DMS153 (cell line): ENCODE measurements around the gene CDC42EP1.
A peak's percentile ranks its signal among the peaks of the same experiment; 100 is the strongest.

Experiments
- DNase-seq: peaks from one replicate; lab custom pipeline; 2025; lab: John Stamatoyannopoulos, UW

The CDC42EP1 gene

DNA sequence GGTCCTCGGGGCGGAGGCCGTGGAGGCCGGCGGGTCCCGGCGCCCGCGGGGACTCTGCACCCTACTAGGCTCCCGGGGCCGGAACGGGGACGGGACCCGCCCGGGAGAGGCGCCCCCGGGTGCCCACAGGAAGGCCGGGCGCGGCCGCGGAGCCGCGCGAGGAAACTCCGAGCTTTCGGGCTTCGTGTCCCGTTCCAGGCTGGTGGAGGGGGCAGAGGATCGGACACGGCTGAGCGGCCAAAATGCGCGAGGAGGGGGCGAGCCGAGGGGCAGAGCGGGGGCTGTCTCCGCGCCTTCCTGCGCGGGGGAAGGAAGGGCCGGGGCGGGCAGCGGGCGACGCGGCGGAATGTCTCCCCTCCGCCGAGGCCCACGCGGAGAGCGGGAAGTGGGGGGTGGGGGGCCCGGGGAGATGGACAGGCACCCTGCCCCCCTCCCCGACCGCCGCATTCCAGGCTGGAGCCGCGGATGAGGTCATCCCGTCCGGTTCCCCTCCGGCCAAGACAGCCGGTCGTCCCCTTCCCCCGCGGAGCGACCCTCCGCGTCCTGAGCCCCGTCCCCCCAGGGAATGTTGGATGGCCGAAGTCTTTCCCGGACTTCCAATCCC, 430 bp downstream of the CDC42EP1 start:
- no peak for DNase-seq

DNA sequence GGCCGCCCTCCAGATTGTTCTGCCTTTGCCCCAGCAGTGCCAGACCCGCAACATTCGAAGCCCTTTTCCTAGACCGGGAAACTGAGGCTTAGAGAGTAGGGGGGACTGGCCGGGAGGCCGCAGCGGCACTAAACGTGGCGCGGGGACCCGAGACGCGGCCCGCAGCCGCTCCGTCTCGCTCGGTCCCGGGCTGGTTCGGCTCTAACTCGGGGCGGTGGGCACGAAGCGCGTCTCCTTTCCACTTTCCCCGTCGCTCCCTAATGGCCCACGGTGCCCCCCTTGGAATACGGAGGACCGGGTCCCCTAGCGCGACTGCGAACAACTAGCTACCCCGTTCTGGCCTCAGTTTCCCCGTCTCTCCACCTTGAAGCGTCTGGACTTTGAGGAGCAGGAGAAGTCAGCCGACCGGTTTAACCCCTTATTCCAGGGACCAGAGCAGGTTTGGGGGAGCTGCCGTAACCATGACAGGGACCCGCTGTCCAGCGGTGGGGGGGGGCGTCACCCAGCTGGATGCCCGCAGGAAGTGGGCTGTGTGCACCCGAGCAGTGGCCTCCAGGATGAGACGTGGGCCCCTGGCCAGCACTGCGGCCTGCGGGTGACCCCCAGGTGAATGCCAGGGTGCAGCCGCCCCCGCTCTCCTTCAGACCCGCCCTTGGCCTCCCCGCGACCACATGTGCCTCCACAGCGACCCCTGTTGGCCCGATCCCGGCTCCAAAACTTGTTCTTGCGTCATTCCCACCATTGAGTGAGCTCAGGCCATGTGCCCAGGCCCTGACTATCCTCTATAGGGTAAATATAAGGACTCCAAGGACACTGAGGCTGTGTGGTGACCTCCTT, 1.1 kb downstream of the CDC42EP1 start:
- DNase-seq, result no peak

DNA sequence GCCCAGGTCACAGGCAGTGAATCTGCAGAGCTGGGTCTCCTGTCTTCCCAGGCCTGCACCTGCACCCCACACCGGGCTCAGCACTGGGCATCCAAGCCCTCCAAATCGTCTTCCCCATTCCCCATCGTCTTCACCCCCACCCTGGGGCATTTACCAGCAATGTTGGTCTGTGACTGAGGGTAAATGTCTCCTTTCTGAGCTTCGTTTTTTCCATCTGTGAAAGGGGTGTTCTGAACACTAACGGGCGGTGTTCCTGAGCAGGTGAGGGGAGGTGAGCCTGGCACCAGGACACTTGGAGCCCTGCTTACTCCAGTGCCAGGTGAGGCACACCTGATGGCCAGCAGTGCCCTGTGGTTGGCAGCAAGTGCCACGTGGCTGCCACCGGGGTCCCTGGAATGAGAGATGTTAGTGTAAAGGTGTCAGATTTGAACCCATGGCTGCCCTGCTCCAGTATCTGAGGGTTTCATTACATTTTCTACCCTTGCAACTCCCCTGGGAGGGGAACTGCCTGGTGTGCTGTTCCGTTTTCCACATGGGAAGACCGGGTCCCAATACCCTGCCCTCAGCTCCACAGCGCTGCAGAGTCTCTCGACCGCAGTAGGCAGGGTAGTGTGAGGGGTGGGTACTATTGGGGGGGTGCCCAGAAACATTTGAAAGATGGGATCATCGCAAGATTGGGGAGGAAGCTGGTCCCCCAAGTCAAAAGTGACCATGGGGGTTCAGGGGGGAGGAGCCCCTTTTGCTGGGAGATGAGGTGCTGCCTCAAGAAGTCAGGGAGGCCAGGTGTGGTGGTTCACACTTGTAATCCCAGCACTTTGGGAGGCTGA, 2.0 kb downstream of the CDC42EP1 start:
- DNase-seq, result no peak

DNA sequence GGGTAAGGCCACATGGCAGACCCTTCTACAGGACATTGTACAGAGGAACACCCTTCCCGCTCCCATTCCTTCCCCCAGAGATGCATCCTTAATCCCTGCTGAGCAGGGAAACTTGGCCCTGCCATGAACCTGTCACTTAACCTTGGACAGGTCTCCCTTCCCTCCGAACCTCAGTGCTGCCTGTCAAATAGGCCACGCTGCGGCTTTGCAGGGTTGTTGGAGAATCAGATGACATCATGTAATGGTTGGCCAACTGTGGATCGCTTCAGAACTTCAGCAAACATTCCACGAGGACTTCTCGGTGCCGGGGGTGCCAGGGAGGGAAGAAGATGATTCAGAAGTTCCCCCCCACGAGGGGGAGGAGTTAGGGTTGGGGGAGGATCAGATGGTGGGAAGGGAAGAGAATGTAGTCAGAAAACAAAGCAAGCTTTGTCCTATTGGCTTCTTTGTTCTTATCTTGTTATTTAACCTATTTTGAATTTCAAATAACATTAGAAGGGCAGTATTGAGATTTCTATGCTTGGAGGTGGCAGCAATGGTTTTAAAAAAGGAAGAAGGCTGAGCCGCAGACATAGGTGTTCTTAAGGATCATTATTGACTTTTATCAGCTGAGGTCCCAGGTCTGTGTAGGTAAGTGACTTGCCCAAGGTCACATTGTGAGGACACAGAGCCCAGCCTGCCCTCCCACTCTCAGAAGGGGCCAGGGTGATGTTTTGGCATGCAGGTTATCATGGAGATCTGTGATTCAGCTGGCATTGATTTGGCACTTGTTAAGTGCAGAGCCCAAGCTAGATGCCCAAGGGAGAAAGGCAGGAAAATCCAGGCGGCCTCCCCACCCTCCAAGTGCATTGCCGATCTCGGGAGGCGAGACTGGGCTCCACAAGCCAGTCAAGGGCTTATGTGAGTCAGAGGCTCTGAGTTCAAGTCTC, 3.1 kb downstream of the CDC42EP1 start:
- DNase-seq, result no peak

DNA sequence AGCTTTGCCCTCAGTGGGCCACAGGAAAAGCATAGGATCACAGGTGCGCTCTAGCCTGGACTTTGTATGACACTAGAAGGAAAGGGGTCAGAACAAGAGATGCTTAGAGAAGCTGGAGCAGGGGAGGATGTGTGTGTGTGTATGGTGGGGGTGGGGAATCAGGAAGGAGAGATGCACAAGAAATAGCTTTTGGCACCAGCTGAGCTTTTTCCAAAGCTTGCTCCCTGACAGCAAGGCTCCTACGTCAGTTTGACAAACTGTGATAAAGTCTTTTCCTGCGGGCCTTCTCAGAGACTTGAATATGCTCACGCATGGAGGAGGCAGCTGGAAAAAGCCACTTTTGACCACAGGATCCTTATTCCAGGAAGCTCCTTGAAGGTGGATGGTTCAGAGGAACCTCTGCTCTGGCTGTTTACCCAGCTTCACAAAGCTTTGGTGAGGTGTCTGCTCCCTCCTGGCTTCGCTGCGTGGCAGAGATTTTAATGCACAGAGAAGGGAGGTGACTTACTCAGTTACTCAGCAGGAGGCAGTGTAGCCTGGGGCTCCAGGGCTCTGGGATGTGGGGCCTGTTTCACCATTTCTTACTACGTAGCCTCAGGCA, 3.9 kb downstream of the CDC42EP1 start:
- no peak for DNase-seq

DNA sequence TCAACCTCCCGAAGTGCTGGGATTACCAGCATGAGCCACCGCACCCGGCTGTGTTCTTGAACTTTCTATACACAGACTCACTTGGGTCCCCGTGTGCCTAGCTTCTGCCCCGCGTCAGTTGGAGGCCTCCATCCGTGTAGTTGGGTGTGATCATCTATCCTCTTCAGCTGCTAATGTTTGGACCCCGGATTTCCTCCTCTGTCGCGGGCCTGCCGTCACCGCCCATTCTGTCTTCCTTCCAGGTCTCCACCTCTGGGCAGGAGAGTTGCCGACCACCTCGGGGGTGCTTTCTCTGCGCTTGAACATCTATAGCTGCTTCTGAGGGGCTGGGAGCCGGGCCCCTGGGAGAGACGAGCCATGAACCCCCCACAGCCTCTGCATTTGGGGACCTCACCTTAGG, 5.5 kb downstream of the CDC42EP1 start:
- no peak for DNase-seq

DNA sequence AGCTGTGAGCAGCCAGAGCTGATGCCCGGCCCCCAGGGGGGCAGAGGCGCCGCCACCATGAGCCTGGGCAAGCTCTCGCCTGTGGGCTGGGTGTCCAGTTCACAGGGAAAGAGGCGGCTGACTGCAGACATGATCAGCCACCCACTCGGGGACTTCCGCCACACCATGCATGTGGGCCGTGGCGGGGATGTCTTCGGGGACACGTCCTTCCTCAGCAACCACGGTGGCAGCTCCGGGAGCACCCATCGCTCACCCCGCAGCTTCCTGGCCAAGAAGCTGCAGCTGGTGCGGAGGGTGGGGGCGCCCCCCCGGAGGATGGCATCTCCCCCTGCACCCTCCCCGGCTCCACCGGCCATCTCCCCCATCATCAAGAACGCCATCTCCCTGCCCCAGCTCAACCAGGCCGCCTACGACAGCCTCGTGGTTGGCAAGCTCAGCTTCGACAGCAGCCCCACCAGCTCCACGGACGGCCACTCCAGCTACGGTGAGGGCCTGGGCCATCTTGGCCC, 6.1 kb downstream of the CDC42EP1 start:
- no peak for DNase-seq

DNA sequence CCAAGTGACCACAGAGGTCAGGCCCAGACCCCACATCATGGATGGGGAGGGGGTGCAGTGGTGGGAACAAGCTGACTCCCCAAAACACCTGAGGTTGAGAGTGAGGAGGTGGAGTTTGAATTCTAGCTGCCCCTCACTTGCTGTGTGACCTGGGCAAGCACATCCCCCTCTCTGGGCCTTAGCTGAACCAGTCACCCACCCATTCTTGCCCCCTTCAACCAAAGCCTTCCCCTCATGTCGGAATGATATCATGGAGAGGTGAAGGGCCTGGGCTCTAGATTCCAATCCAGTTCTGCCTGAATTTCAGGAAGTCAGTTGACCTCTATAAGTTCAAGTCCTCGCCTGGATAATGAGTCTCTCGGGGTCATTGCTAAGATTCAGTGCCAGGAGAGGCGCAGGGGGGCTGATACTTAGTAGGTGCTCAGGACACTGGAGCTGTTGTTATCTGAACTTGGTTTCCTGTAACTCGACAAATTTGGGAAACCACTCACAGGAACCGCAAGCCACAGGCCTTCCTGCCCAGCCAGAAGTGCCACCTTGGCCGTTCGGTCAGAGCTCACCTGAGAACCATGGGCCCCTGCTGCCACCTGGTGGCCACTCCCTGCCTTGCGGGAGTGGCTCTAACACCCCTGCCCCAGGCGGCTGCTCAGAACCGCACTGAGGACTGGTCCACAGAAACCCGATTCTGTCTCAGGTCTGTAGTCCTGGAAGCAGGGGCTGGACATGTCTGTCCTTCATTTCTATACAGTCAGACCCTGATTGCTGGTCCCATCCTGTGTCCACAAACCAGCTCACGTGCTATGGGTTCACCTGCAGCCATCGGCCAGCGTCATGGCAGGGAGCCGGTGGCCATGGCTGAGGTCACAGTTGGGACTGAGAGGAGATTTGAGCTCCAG, 6.9 kb downstream of the CDC42EP1 start:
- DNase-seq, result peak; percentile 25

DNA sequence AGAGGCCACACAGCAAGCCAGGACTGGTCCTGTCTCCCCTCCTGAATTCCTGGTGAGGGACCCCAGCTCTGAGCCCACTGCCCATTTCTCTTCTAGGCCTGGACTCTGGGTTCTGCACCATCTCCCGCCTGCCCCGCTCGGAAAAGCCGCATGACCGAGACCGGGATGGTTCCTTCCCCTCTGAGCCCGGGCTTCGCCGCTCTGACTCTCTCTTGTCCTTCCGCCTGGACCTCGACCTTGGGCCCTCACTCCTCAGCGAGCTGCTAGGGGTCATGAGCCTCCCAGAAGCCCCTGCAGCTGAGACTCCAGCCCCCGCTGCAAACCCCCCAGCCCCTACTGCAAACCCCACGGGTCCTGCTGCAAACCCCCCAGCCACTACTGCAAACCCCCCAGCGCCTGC, 7.7 kb downstream of the CDC42EP1 start:
- DNase-seq, result no peak

DNA sequence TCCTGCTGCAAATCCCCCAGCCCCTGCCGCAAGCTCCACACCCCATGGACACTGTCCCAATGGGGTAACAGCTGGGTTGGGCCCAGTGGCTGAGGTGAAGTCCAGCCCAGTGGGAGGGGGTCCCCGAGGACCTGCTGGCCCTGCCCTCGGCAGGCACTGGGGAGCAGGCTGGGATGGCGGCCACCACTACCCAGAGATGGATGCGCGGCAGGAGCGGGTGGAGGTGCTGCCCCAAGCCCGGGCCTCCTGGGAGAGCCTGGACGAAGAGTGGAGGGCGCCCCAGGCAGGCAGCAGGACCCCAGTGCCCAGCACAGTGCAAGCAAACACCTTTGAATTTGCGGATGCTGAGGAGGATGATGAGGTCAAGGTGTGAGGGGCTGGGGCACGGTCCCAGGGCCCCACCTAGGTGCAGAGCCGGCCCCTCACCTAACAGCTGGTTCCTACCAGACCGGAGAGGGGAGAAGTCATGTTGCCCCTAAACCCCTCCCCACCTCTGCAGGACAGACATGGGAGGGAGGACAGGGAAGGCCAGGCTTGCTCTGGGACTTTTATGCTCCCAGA, 8.2 kb downstream of the CDC42EP1 start:
- no peak for DNase-seq

DNA sequence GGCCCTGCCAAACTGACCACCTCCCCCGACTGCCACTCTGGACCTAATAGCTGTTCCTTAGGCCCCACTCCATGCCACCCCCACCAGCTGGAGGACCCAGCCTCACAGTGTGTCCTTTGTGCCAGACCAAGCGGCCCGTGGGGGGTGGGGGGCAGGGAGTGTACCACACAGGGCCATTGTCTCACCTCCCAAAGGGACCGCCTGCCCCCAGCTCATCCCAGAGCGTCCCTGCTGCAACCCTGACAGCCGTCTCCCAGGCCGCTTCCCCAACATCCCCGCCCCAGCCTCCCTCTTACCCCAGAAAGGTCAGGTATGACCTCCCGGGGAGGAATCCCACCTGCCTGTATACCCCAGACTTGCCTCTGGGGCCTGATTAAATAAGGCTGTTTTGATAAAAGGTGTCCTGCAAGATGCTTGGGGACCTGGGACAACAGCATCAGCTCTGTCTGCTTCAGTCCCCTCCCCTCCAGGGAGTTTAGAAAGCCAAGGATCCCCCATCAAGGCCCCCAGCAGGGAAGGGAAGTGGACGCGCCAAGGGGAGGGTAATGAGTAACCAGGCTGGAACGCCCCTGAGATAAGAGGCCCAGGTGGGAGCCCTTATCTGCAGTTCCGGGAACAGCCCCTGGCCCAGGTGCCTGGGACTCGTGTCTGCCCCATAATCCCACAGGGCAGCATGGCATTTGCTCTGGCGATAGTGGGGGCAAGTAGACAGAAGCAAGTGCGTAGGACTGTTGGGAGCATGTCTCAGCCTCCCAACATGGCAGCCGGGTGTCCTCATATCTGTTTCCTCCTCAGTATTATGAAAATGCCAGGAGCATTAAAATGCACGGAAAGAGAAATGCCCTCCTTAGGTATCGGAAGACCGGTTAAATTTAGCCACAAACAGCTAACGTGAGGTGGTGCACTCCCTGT, 9.0 kb downstream of the CDC42EP1 start:
- DNase-seq, result no peak

DNA sequence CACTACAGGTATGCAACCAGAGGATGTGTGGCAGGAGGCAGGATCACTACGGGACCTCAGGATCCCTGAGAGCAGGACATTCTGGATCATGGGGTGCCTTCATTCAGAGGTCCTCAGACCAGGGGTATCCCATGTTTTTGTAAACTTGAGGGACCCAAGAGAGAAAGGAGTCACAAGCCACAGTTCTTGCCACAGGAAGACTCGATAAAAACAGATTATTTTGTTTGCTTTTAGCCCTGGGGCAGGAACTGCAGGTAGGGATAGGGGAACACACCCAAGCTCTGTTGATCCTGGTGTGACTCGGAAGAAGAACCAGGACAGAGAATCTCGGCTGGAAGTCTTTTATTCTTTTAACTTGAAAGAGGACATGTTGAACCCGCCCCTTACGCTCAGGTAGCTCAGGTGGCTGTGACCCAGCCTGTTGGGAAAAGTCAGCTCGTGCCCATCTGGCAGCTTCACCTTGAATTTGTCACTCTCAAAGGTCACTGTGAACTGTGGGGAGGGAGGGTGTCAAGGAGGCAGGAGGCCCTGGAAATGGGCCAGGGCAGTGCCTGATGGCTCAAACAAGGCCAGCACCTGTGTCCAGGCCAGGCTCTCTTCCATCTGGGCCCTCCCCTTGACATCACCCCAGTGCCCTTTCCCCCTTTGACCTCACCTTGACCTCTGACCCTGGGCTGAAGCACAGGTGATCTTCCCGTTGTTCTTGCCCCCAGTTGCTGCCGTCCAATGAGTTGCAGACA, 9.8 kb downstream of the CDC42EP1 start:
- no peak for DNase-seq

DNA sequence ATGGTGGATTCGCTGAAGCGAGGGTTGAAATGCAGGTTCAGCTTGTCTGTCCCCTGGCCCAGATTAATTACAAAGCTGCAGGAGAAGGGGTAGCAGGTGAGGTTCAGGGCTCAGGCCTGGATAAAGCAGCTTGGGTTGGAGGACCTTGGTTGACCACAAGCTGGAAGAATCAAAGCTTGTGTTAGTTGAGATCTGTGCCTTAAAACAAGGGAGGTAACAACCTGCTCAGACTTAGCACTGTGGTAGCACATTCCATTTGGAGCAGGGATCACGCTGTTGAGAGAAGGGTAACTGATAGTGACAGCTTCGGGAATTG, 10.3 kb downstream of the CDC42EP1 start:
- DNase-seq, result no peak

DNA sequence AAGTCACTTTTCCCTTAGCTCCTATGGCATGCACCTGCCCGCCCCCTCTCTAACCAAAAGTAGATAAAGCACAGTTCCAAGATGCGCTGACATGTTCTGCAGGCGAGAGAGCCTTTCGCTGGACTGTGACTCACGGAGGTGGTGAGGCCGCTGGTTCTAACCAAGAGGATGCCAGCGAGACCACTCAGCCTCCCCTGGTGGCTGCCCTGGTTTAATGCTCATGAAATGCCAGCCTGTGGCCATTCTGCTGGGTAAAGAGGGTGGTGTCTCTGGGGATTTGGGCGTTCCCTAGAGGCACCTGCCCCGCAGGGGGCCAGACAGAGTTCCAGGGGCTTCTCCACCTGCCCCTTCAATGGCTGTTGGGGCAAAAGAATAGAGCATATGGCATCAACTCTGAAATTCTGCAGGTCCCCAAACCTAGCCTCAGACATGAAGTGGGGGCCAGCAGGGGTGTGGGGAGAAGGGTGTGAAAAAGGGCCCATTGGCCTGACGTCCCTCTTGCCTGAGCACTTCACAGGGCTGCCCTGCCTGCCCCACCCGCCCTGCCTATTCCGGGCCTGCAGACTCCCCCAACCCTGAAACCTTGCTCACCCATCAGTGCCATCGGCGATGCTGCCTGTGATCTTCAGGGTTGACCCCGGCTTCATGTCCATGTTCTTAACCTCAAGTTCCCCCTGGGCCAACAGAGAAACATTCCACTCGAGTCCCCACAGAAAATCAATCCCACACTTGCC, 11.1 kb downstream of the CDC42EP1 start:
- no peak for DNase-seq

DNA sequence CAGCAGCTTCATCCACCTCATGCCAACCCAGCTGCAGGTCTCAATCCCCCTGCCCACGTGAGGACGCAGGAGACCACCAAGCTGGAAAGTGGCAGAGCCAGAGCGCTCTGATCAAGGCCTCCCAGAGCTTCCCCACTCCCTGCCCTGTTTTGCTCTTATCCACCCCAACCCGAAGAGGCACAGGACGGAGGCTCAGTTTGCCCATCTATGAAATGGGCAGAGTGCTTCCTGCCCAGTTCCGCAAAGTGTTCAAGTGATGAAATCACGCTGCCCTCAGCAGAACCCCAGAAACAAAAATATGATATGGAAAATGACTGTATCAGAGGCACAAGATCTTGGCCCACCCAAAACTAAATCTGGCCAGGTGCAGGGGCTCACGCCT, 11.7 kb downstream of the CDC42EP1 start:
- DNase-seq, result no peak

DNA sequence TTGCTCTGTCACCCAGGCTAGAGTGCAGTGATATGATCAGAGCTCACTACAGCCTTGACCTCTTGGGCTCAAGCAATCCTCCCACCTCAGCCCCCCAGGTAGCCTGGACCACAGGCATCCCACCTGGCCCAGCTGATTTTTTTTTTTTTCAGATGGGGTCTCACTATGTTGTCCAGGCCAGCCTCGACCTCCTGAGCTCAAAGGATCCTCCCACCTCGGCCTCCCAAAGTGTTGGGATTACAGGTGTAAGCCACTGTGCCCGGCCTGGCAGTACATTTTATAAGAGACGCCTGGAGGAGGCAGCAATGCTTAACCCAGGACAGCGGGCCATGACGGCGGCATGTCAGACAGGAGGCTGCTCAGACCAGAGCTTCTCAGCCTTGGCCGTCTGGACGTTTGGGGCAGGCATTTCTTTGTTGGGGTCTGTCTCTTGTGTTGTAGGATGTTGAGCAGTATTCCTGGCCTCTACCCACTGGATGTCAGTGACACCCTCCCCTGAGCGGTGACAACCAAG, 15.3 kb downstream of the CDC42EP1 start:
- no peak for DNase-seq

DNA sequence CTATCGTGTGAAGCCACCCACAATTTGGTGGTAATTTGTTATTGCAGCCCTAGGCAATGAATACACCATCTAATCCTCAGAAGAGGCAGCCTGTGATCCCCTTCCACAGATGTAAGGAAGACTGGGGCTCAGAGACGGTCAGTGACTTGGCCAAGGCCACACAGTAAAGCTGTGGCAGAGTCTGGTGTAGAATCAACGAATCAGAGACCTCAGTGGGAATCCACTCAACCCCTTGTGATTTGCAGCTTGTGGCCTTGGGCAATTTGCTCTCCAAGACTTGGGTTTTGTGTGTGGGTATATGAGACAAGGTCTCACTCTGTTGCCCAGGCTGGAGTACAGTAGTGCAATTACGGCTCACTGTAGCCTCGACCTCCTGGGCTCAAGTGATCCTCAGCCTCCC, 17.7 kb downstream of the CDC42EP1 start:
- no peak for DNase-seq
